IPS DF 6.9 (cell line): ENCODE data around the gene RIMBP2.

ENCODE experiments used
- DNase-seq: peaks from one replicate; pipeline ENCODE4 v3.0.0-alpha.2; 2013; ENCODE audit warnings: low read depth, low spot score
- H3K27ac ChIP-seq: one replicate; pipeline ENCODE4 v1.5.1; 2013; ENCODE audit warnings: low read length, control low read depth
- H3K27me3 ChIP-seq: 2 replicates; pipeline ENCODE4 v1.6.1; 2013; ENCODE audit warnings: mild to moderate bottlenecking, low read length; ENCODE audit not compliant: control insufficient read depth, insufficient read depth
- H3K36me3 ChIP-seq: 2 replicates; pipeline ENCODE4 v1.6.1; 2013; ENCODE audit warnings: low read length; ENCODE audit not compliant: control insufficient read depth, insufficient read depth
- H3K4me1 ChIP-seq: 2 replicates; pipeline ENCODE4 v1.6.1; 2013; ENCODE audit warnings: low read length; ENCODE audit not compliant: control insufficient read depth, insufficient read depth
- H3K4me3 ChIP-seq: 2 replicates; pipeline ENCODE4 v1.5.1; 2013; ENCODE audit warnings: mild to moderate bottlenecking, low read length
- H3K9me3 ChIP-seq: 2 replicates; pipeline ENCODE4 v1.6.1; 2013; ENCODE audit warnings: low read length, inconsistent platforms; ENCODE audit not compliant: control insufficient read depth, insufficient read depth
- WGBS: extraction: QIAGEN DNeasy Blood & Tissue Kit; methylation state at CpG from one replicate; pipeline ENCODE4 v1.1.7; 2013; ENCODE audit warnings: mixed read lengths, missing lambda C conversion rate; ENCODE audit not compliant: insufficient read length, insufficient coverage; 5-methylcytosine and 5-hydroxymethylcytosine counted together

Gene RIMBP2

DNA sequence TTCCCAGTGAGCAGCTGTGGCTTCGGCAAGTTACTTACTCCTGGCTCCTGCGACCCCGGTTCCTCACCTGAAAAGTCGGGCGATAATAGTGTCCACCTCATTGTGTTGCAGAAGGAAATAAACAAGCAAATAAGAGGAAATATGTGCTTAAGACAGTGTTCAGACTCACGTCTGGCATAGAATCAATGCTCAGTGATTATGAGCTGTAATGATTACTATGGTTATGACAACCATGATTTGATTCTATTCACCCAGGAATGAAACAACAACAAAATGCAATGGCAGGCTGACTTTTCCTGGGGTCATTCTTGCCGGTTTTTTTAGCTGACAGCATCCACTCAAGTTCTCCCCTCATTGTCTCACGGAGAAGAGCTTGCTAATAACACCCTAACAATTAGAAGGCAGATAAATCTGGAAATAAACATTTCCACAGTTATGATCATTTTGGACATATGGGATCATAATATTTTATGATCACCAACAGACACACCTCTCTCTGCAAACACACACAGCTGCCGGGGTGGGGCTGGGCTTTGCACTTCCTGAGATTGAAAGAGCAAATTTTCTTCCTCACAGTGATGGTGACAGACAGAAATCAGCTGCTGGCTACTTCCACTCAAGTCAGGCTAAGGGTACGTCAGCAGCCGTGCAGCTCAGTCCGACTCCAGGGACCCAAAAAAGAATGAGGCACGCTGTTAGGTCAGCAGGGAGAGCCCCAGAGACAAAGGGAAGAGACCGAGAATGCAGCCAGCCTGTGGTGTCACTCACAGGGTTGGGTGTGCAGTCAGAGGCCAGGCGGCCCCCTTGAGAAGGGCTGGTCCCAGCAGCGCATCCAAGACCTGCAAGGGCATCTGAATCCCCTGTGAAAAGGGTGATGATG, 158.0 kb downstream of the RIMBP2 start:
- Histone ChIP-seq H3K4me3 (no peak overlapping the region), H3K27me3 (no peaks in the 10 kb centered on the region), H3K36me3 (no peaks in the 10 kb centered on the region), H3K4me1 (no peaks in the 10 kb centered on the region), H3K27ac (no peak overlapping the region), H3K9me3 (peaks cover 19% of the 10 kb centered on the region)
- no peak for DNase-seq
- no CpG with 5 or more reads among the region's 16 CpGs for WGBS

DNA sequence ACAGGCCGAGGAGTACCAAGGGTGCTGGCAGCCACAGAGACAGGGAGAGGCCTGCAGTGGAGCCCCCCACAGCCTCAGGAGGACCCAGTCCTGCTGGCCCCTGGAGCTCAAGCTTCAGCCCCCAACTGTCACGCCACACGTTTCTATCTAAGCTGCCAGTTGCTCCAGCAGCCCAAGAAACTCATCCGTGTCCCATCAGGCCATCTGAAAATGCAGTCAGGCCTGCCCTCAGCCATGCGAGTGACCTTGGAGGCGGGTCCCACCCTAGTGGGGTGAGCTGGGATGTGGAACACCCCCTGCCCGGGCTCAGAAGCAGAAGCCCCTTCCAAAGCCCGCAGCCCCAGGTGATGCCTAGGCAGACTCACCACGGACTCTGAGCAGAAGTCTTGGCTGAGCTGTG, 158.9 kb downstream of the RIMBP2 start:
- Histone ChIP-seq H3K36me3 (no peaks in the 10 kb centered on the region), H3K9me3 (peaks cover 15% of the 10 kb centered on the region), H3K4me1 (no peaks in the 10 kb centered on the region), H3K27ac (no peak overlapping the region), H3K4me3 (no peak overlapping the region), H3K27me3 (no peaks in the 10 kb centered on the region)
- no CpG with 5 or more reads among the region's 9 CpGs for WGBS
- DNase-seq, result no peak

DNA sequence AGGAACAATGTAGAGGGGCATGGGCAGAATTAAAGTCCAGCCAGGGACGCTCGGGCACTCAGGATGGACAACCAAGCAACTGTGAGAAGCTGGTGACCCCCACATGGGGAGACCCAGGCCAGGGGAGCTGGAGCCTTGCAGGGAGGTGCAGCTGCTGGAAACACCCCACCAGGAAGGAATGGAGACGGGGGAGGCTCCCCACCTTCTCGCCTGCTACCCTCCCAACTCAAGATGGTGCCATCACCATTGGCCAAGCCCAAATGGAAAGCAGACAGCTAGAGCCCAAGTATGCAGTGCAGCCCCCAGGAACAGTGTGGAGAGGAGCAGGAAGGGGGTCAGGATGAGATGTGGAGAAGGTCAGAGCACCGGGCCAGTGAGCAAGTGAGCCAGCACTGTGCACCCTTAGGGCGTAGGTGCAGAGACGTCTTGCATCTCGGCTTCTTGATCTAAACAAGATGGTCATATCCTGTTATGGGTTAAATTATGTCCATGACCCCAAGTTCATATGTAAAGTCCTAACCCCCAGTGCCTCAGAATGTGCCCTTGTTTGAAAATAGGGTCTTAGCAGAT, 159.5 kb downstream of the RIMBP2 start:
- H3K4me1 ChIP-seq, result no peaks in the 10 kb centered on the region
- no peaks in the 10 kb centered on the region for H3K27me3 ChIP-seq
- H3K4me3 ChIP-seq, result no peak overlapping the region
- DNase-seq, result no peak
- no CpG with 5 or more reads among the region's 8 CpGs for WGBS
- H3K27ac ChIP-seq, result no peak overlapping the region
- peaks cover 15% of the 10 kb centered on the region for H3K9me3 ChIP-seq
- H3K36me3 ChIP-seq, result no peaks in the 10 kb centered on the region

DNA sequence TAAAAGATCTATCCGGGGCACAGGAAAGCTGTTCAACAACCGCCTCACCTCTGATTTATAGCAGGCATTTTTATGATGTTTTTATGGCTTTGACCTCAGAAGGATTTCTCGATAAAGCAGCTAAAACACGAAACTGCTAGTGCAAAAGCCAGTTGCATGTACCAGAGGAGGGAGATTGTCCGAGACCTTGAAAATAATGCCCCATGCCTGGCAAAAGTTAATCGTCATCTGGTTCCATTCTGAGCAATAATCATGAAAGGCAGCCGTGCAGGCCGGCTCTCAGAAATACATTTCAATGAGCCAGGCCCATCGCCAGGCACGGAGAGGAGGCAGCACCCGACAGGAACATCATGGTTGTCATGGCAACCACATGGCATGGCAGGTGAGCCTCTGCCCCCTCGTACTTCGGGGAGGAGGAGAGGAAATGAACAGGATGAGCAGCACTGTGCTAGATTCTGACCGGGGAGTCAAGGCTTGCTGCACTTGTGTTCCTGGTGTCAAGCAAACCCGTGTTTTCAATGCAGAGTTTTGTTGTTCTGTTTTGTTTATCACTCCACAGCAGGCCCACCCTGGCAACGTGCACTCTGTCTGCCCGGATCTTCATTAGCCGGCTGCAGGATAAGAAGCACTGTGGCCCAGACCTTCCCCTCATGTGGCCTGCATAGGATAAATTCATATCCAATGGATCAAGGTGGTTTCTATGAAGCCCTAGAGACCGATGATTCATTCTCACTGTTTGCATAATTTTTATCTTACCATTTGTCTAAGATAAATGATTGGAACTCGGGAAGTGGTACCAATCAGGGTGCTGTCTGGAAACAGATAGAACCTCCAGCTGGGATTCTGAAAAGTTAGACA, 160.2 kb downstream of the RIMBP2 start:
- DNase-seq, result no peak
- WGBS, result no CpG with 5 or more reads among the region's 20 CpGs
- Histone ChIP-seq H3K4me3 (no peak overlapping the region), H3K9me3 (peaks cover 15% of the 10 kb centered on the region), H3K4me1 (no peaks in the 10 kb centered on the region), H3K36me3 (no peaks in the 10 kb centered on the region), H3K27ac (no peak overlapping the region), H3K27me3 (no peaks in the 10 kb centered on the region)

DNA sequence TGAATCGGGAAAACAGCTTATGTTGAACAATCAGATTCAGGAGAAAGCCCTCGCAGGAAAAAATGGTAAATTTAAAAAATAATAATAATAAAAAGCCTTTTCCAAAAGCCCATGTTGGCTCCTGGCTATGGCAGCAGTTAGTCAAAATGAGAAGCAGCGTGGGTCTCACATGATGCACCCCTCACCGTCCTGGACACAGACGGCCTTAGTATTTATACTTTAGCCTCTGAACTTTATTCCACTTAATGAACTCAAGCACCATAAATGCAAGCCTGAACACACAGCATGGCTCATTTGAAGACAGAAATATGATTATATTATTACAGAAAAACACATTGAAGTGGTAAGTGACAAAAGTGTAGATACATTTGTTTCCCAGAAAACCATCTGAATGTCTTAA, 160.9 kb downstream of the RIMBP2 start:
- H3K27ac ChIP-seq, result no peak overlapping the region
- H3K4me1 ChIP-seq, result no peaks in the 10 kb centered on the region
- no CpG with 5 or more reads among the region's 5 CpGs for WGBS
- H3K4me3 ChIP-seq, result no peak overlapping the region
- H3K36me3 ChIP-seq, result no peaks in the 10 kb centered on the region
- no peaks in the 10 kb centered on the region for H3K27me3 ChIP-seq
- DNase-seq, result no peak
- H3K9me3 ChIP-seq, result peaks cover 12% of the 10 kb centered on the region

DNA sequence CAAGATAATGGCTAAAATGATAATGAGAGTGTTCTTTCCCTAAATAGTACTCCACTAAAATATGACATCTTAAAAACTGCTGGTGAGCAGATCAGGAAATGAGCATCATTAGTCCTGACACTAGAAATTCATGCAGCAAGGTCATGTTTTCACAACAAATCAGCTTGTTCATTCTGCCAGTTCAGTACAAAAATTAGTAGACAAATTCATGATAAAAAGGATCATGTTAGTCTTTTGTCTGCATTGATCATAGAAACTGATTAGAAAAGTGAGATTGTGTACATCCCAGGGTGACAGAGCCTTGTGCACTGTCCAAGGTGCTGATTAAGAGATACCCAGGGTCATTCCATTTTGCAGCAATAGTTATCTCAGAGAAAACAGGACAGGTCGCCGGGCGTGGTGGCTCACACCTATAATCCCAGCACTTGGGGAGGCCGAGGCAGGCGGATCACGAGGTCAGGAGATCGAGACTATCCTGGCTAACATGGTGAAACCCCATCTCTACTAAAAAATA, 163.6 kb downstream of the RIMBP2 start:
- H3K9me3 ChIP-seq, result peaks cover 12% of the 10 kb centered on the region
- DNase-seq, result no peak
- H3K27ac ChIP-seq, result no peak overlapping the region
- no CpG with 5 or more reads among the region's 7 CpGs for WGBS
- H3K4me1 ChIP-seq, result no peaks in the 10 kb centered on the region
- H3K4me3 ChIP-seq, result no peak overlapping the region
- H3K27me3 ChIP-seq, result no peaks in the 10 kb centered on the region
- H3K36me3 ChIP-seq, result no peaks in the 10 kb centered on the region

DNA sequence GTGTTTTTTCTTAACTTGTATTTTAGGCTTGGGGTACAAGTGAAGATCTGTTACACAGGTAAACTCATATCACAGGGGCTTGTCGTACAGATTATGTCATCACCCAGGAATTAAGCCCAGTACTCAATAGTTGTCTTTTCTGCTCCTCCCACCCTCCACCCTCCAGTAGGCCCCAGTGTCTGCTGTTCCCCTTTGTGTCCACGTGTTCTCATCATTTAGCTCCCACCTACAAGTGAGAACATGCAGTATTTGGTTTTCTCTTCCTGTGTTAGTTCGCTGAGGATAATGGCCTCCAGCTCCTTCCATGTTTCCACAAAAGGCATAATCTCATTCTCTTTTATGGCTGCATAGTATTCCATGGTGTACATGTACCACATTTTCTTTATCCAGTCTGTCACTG, 166.7 kb downstream of the RIMBP2 start:
- H3K4me3 ChIP-seq, result no peak overlapping the region
- no CpG with 5 or more reads among the region's 3 CpGs for WGBS
- no peaks in the 10 kb centered on the region for H3K36me3 ChIP-seq
- no peaks in the 10 kb centered on the region for H3K27me3 ChIP-seq
- no peaks in the 10 kb centered on the region for H3K4me1 ChIP-seq
- peaks cover 6% of the 10 kb centered on the region for H3K9me3 ChIP-seq
- H3K27ac ChIP-seq, result no peak overlapping the region
- DNase-seq, result no peak

DNA sequence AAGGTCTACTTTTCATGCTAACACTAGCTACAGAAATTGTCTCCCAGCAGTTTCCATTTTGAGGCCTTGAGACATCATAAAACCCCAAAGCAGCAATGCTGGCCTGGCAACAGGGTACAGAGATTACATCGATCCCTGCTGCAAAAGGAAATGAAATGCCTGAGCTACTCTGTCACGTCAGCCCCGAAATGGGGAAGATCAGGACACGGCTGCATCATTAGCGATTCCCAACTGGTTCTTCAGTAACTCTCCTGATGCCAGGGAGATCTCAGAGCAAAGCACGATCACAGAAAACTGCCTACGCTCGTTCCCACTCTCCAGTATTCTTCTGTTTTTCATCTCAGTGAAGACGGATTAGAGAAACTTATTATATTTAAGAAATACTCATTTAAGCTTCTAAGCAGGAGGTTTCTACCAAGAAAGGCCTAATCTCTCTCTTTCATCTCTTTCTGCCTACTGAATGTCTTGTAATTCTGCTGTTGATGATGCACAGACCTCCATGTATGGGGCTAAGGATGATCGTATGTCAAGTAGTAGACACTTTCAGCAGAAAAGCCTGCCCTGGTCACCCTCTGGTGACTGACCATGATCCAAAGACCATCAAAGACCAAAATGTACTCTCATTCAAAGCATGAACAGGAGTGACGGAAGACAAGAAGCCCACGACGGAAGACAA, 168.5 kb downstream of the RIMBP2 start:
- H3K4me1 ChIP-seq, result no peaks in the 10 kb centered on the region
- H3K4me3 ChIP-seq, result no peak overlapping the region
- H3K27me3 ChIP-seq, result no peaks in the 10 kb centered on the region
- H3K36me3 ChIP-seq, result no peaks in the 10 kb centered on the region
- DNase-seq, result no peak
- WGBS, result no CpG with 5 or more reads among the region's 13 CpGs
- H3K9me3 ChIP-seq, result peaks cover 8% of the 10 kb centered on the region
- H3K27ac ChIP-seq, result no peak overlapping the region

DNA sequence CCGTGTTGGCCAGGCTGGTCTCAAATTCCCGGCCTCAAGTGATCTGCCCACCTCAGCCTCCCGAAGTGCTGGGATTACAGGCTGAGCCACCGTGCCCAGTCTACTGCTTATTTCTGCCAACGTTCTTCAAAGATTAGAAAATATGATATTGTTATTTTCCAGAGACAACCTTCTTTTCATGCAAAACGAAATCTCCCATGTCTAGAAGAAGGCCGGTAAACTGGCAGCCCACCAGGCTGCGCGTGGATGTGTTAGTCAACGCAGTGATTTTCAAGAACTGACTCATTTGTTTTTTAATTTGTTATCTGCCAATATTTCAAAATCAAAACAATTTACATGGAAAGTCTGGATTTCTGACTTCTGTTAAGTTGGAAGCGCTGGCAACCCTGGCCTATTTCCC, 169.6 kb downstream of the RIMBP2 start:
- Histone ChIP-seq H3K4me3 (no peak overlapping the region), H3K4me1 (no peaks in the 10 kb centered on the region), H3K27ac (no peak overlapping the region), H3K27me3 (no peaks in the 10 kb centered on the region), H3K9me3 (peaks cover 10% of the 10 kb centered on the region), H3K36me3 (no peaks in the 10 kb centered on the region)
- no peak for DNase-seq
- WGBS, result no CpG with 5 or more reads among the region's 11 CpGs

DNA sequence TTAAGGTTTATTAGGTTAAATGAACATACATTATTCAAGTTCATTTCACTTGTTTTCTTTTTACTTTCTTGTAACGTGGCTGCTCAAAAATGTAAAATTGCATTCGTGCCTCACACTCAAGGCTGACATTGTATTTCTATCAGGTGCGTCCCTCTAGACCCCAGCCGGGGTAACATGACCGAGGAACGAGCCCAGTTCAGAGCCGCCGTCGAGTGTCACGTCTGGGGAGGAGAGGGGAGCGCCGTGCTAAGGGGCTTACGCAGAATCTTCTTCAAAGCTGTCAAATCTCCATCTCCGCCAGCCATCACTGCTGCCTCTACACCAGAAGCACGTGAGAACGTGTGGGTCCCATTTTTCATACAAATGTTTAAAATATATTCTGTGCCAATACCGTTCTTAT, 170.6 kb downstream of the RIMBP2 start:
- no CpG with 5 or more reads among the region's 17 CpGs for WGBS
- Histone ChIP-seq H3K36me3 (no peaks in the 10 kb centered on the region), H3K4me3 (no peak overlapping the region), H3K27ac (no peak overlapping the region), H3K9me3 (peaks cover 12% of the 10 kb centered on the region), H3K4me1 (no peaks in the 10 kb centered on the region), H3K27me3 (no peaks in the 10 kb centered on the region)
- DNase-seq, result no peak
